CD14-positive monocyte (primary cell): ENCODE measurements around the gene SLC1A2. TPM values are rescaled to one million over a fixed set of nuclear protein-coding genes. Genes with fewer than 3 reads are reported as not detected.

Experiments used
- DNase-seq, 3 donors: peaks; one replicate each; pipeline ENCODE4 v3.0.0-alpha.2; 2011 to 2022
- H2AFZ ChIP-seq: 2 replicates; pipeline ENCODE4 v1.6.0; 2012; ENCODE audit warnings: mild to moderate bottlenecking, low read depth, low read length, inconsistent platforms; ENCODE audit not compliant: insufficient read depth, poor library complexity, severe bottlenecking
- H3K27ac ChIP-seq, 2 donors: 1 replicate in 1 of 2; 2 replicates in 1 of 2; pipeline ENCODE4 v1.5.1; 2012 to 2013; ENCODE audit warnings: low read length in 2 of 2, control low read depth in 1 of 2, inconsistent platforms in 1 of 2, low read depth in 1 of 2, mild to moderate bottlenecking in 1 of 2
- H3K27me3 ChIP-seq, 2 donors: one replicate each; pipeline versions ENCODE4 v1.6.0 to v1.6.1; 2011 to 2013; ENCODE audit warnings: low read length in 2 of 2; ENCODE audit not compliant: control insufficient read depth in 2 of 2, insufficient read depth in 2 of 2
- H3K36me3 ChIP-seq, 2 donors: replicated peaks in 1 of 2; 1 replicate in 1 of 2; 2 replicates in 1 of 2; pipeline versions ENCODE4 v1.5.1 to v1.6.1; 2012 to 2013; ENCODE audit warnings: low read length in 2 of 2, control low read depth in 1 of 2, inconsistent platforms in 1 of 2, mild to moderate bottlenecking in 1 of 2; ENCODE audit not compliant: insufficient read depth in 2 of 2, control insufficient read depth in 1 of 2
- H3K4me1 ChIP-seq, 2 donors: 1 replicate in 1 of 2; 2 replicates in 1 of 2; pipeline versions ENCODE4 v1.5.1 to v1.6.1; 2012 to 2013; ENCODE audit warnings: low read length in 2 of 2, control low read depth in 1 of 2, inconsistent platforms in 1 of 2, mild to moderate bottlenecking in 1 of 2, moderate library complexity in 1 of 2; ENCODE audit not compliant: insufficient read depth in 2 of 2, control insufficient read depth in 1 of 2
- H3K4me2 ChIP-seq: replicated peaks from 2 replicates; pipeline ENCODE3; 2012; ENCODE audit warnings: low read length, moderate library complexity, mild to moderate bottlenecking; ENCODE audit not compliant: poor library complexity, severe bottlenecking; ENCODE audit errors: extremely low read depth
- H3K4me3 ChIP-seq, 3 experiments: fragments of 200-600 bp in 1 of 3; sonication (generic) in 1 of 3; replicated peaks in 1 of 3; 1 replicate in 2 of 3; 2 replicates in 1 of 3; pipeline ENCODE4 v1.5.1; 2011 to 2013; ENCODE audit warnings: low read length in 3 of 3, mild to moderate bottlenecking in 3 of 3, control low read depth in 2 of 3, low read depth in 2 of 3, inconsistent platforms in 1 of 3, moderate library complexity in 1 of 3
- H3K79me2 ChIP-seq: 2 replicates; pipeline ENCODE4 v1.6.0; 2012; ENCODE audit warnings: mild to moderate bottlenecking, control low read depth, inconsistent platforms, low read length, moderate library complexity; ENCODE audit not compliant: insufficient read depth
- H3K9ac ChIP-seq: 2 replicates; pipeline ENCODE4 v1.6.0; 2017; ENCODE audit warnings: low read length, mild to moderate bottlenecking; ENCODE audit not compliant: insufficient read depth, poor library complexity, severe bottlenecking
- H3K9me3 ChIP-seq, 2 donors: replicated peaks in 1 of 2; 1 replicate in 1 of 2; 2 replicates in 1 of 2; pipeline versions ENCODE4 v1.5.1 to v1.6.1; 2012 to 2013; ENCODE audit warnings: low read length in 2 of 2, control low read depth in 1 of 2; ENCODE audit not compliant: control insufficient read depth in 1 of 2, insufficient read depth in 1 of 2
- H4K20me1 ChIP-seq: 2 replicates; pipeline ENCODE4 v1.6.0; 2012; ENCODE audit warnings: mild to moderate bottlenecking, low read length, control low read depth, moderate library complexity; ENCODE audit not compliant: insufficient read depth
- H3K27ac Mint-ChIP-seq, 7 donors: one replicate each; pipeline ENCODE4 v1.8.0; 2020; ENCODE audit warnings: mild to moderate bottlenecking in 7 of 7, mixed read lengths in 7 of 7, moderate library complexity in 6 of 7, inconsistent platforms in 2 of 7
- H3K27me3 Mint-ChIP-seq, 3 donors: one replicate each; pipeline ENCODE4 v1.8.0; 2021 to 2022; ENCODE audit warnings: low read depth in 3 of 3, mild to moderate bottlenecking in 3 of 3, mixed read lengths in 3 of 3, moderate library complexity in 3 of 3, inconsistent platforms in 1 of 3
- H3K36me3 Mint-ChIP-seq, 2 donors: one replicate each; pipeline ENCODE4 v1.8.0; 2020; ENCODE audit warnings: mixed read lengths in 2 of 2, inconsistent platforms in 1 of 2, mild to moderate bottlenecking in 1 of 2
- H3K4me1 Mint-ChIP-seq: one replicate; pipeline ENCODE4 v1.8.0; 2020; ENCODE audit warnings: mild to moderate bottlenecking, mixed read lengths
- H3K4me3 Mint-ChIP-seq, 2 donors: one replicate each; pipeline ENCODE4 v1.8.0; 2020; ENCODE audit warnings: mild to moderate bottlenecking in 2 of 2, mixed read lengths in 2 of 2, moderate library complexity in 1 of 2
- H3K9me3 Mint-ChIP-seq, 7 donors: one replicate each; pipeline ENCODE4 v1.8.0; 2020 to 2022; ENCODE audit warnings: mixed read lengths in 7 of 7, mild to moderate bottlenecking in 6 of 7, moderate library complexity in 6 of 7, inconsistent platforms in 2 of 7
- WGBS: methylation state at CpG from one replicate; pipeline ENCODE4 v1.1.5; 2013; ENCODE audit warnings: missing lambda C conversion rate; ENCODE audit not compliant: insufficient coverage; 5-methylcytosine and 5-hydroxymethylcytosine counted together
- intact Hi-C, 2 donors: fragments of 100-400 bp; cut with micrococcal nuclease; formaldehyde crosslinking; loops; one replicate each; pipeline versions ENCODE4 v1.15.0 to v1.15.1; 2023
- polyA plus RNA-seq, 3 donors: library from polyadenylated mRNA; depleted of rRNA in 1 of 3; unstranded in 2 of 3; stranded (reverse) in 1 of 3; fragments of 300-500 nt in 2 of 3; fragments of >200 nt in 1 of 3; fragmentation: Illumina TruSeq in 2 of 3; gene quantifications; 1 replicate in 2 of 3; 2 replicates in 1 of 3; pipeline ENCODE4 v1.2.3, GENCODE V29; 2012 to 2021
- TF ChIP-seq, protein P1 (sequence below): fragments of 200-600 bp; IDR thresholded peaks from one replicate; pipeline ENCODE4 v1.8.0; 2022; ENCODE audit warnings: antibody characterized with exemption, mild to moderate bottlenecking

The SLC1A2 gene
- polyA plus RNA-seq, 3 donors, result 0.07 TPM; not detected in 2

DNA sequence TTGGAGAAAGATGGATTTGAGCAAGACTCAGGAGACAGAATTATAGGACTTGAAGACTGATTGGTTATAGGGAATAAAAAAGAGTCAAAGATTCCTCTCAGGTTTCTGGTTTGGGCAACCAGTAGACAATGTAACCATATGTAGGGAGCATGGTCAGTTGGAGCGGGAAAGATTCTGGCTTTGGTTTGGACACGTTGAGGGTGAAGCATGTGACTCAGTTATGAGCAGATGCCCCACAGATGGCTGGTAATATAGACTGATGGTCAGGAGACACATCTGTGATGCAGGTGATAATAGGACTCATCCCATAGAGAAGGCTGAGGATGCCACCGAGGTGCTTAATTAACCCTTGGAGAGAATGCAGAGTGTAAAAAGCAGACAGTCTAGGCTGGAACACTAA is 148.3 kb downstream of the SLC1A2 start:
- Histone ChIP-seq H3K79me2 (no peaks in the 10 kb centered on the region), H3K4me3 (no peak overlapping the region), H3K9ac (no peak overlapping the region), H2AFZ (no peak overlapping the region), H3K4me2 (no peak overlapping the region), H3K36me3 (no peaks in the 10 kb centered on the region), H3K4me1 (peaks cover 18 to 25% of the 10 kb centered on the region in 2 donors), H3K27me3 (no peaks in the 10 kb centered on the region), H3K9me3 (no peaks in the 10 kb centered on the region), H3K27ac (no peak overlapping the region), H4K20me1 (no peaks in the 10 kb centered on the region)
- Mint-ChIP-seq H3K4me3 (no peak overlapping the region), H3K27me3 (peaks cover 0 to 2% (median 0%) of the 10 kb centered on the region in 3 donors), H3K36me3 (peaks cover 0 to 3% of the 10 kb centered on the region in 2 donors), H3K9me3 (peaks cover 0 to 2% (median 0%) of the 10 kb centered on the region in 7 donors), H3K4me1 (peaks cover 35% of the 10 kb centered on the region), H3K27ac (no peak overlapping the region)
- intact Hi-C loops, result loop anchor here in 1 of 2 donors (10.0 kb wide), 1 partner anchor 94 kb away; no protein-coding TSS in a partner anchor
- DNase-seq, result no peak
- 100% methylated on average over 3 of the region's 3 CpGs for WGBS
- TF ChIP-seq, protein P1, sequence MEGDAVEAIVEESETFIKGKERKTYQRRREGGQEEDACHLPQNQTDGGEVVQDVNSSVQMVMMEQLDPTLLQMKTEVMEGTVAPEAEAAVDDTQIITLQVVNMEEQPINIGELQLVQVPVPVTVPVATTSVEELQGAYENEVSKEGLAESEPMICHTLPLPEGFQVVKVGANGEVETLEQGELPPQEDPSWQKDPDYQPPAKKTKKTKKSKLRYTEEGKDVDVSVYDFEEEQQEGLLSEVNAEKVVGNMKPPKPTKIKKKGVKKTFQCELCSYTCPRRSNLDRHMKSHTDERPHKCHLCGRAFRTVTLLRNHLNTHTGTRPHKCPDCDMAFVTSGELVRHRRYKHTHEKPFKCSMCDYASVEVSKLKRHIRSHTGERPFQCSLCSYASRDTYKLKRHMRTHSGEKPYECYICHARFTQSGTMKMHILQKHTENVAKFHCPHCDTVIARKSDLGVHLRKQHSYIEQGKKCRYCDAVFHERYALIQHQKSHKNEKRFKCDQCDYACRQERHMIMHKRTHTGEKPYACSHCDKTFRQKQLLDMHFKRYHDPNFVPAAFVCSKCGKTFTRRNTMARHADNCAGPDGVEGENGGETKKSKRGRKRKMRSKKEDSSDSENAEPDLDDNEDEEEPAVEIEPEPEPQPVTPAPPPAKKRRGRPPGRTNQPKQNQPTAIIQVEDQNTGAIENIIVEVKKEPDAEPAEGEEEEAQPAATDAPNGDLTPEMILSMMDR, result no peak

DNA sequence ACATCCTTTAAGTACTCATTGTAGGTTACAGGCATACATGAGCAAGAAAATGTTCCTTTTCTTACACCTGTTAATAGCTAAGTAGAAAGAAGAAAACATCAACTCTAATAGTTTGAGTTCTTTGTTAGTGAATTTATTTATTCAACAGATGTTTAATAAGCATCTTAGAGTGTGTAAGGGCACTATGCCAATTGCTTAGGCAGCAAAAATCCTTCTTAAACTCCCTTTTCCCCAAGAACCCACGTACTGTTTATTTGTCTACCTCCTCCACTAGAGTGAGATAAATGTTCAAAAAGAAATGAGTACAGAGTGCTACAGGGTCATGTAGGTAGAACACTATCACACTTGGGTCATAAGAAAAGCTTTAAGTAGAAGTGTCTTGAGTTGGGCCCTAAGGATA is 149.0 kb downstream of the SLC1A2 start:
- Mint-ChIP-seq H3K27me3 (peaks cover 0 to 2% (median 0%) of the 10 kb centered on the region in 3 donors), H3K9me3 (peaks cover 0 to 2% (median 0%) of the 10 kb centered on the region in 7 donors), H3K27ac (no peak overlapping the region), H3K36me3 (peaks cover 0 to 3% of the 10 kb centered on the region in 2 donors), H3K4me3 (no peak overlapping the region), H3K4me1 (peaks cover 30% of the 10 kb centered on the region)
- no peak overlapping the region for H3K27ac ChIP-seq
- TF ChIP-seq, protein P1, result no peak
- no peak overlapping the region for H3K9ac ChIP-seq
- no peaks in the 10 kb centered on the region for H3K9me3 ChIP-seq
- no peak overlapping the region for H2AFZ ChIP-seq
- H3K36me3 ChIP-seq, result no peaks in the 10 kb centered on the region
- no peak for DNase-seq
- peaks cover 17 to 25% of the 10 kb centered on the region in 2 donors for H3K4me1 ChIP-seq
- H3K79me2 ChIP-seq, result no peaks in the 10 kb centered on the region
- H3K4me3 ChIP-seq, result no peak overlapping the region
- H3K4me2 ChIP-seq, result no peak overlapping the region
- WGBS, result no CpG with 5 or more reads among the region's 1 CpG
- intact Hi-C loops, result loop anchor here in 1 of 2 donors (10.0 kb wide), 1 partner anchor 94 kb away; no protein-coding TSS in a partner anchor
- no peaks in the 10 kb centered on the region for H3K27me3 ChIP-seq
- no peaks in the 10 kb centered on the region for H4K20me1 ChIP-seq
